ENCODE results near the gene NCKIPSD. TPM values are rescaled to one million over a fixed set of nuclear protein-coding genes. Genes with fewer than 3 reads are reported as not detected.

The NCKIPSD gene
- polyA plus RNA-seq, 1 experiment = 25.4 TPM

DNA sequence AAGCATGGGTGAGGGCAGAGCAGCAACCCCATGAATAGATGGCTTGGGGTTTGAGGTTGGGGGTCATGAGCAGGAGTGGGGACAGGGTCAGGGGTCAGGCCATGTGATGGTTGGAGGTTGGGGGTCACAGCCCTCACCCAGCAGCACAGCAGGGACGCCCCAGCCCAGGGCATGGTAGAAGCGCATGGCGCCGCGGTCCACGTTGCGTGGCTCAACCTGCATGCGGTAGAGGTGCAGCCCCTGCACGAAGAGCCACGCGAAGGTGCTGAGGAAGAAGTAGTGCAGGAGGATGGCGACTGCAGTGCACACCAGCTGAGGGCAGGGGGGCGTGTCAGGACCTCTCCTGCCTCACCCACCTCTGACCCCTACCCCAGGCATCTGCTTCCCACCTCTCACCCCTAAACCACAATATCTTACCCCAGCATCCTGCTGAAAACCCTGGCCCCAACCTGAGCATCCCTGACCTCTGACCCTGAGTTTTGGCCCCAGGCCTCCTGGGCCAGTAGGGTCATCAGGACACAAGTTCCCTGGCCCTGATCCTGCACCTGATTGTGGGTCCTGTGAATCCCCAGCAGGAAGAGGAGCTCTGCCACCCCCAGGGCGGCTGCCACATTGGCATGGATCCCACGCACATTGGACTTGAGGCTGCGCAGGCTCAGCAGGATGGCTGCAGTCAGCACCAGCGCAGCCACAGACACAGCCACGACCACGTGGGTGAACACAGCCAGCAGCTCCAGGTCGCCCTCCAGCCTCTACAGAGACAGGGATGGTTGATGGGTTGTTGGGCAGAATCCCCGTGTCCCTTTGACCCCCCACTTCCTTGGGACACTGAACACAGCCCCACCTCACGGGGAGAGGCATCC, 40.6 kb downstream of the NCKIPSD start:
- TF ChIP-seq, protein P1, sequence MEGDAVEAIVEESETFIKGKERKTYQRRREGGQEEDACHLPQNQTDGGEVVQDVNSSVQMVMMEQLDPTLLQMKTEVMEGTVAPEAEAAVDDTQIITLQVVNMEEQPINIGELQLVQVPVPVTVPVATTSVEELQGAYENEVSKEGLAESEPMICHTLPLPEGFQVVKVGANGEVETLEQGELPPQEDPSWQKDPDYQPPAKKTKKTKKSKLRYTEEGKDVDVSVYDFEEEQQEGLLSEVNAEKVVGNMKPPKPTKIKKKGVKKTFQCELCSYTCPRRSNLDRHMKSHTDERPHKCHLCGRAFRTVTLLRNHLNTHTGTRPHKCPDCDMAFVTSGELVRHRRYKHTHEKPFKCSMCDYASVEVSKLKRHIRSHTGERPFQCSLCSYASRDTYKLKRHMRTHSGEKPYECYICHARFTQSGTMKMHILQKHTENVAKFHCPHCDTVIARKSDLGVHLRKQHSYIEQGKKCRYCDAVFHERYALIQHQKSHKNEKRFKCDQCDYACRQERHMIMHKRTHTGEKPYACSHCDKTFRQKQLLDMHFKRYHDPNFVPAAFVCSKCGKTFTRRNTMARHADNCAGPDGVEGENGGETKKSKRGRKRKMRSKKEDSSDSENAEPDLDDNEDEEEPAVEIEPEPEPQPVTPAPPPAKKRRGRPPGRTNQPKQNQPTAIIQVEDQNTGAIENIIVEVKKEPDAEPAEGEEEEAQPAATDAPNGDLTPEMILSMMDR (IDR thresholded peaks at IDR 0.05; ENCODE audit: low read depth, low read length) = no peak

DNA sequence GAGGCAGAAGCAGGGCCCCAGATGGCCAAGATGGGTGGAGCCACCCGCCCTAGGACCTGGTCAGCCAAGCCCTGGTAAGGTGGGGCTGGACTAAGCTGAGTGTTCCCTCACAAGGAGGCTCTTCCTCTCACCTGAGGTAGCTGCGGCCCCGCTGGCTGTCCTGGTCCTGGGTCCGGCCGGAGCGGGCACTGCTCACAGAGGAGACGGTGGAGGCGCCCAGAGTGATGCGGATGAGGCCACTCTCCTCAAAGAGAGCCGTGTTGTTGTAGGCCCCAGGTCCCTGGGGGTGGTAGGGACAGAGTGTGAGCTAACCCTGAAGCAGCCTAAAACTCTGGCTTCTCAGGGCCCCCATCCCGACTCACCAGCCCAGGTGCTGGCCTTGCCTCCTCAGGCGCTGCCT, 43.1 kb downstream of the NCKIPSD start:
- ChIA-PET CTCF (no interaction called here), POLR2A (no interaction called here)
- H3K27ac ChIP-seq (ENCODE audit: low read depth, low read length) = no peak overlapping the region
- no peak overlapping the region for H3K4me3 ChIP-seq (ENCODE audit: low read depth, low read length)
- peaks cover 10% of the 10 kb centered on the region for H3K27me3 ChIP-seq (ENCODE audit: control insufficient read depth, insufficient read depth, low read length)
- H3K9me3 ChIP-seq (ENCODE audit: control insufficient read depth, insufficient read depth, low read length) = no peaks in the 10 kb centered on the region; the same call in 1 of the 2 replicates
- DNase-seq (ENCODE audit: low read depth, low spot score) = no peak
- TF ChIP-seq, protein P1 (IDR thresholded peaks at IDR 0.05; ENCODE audit: low read depth, low read length) = no peak

More for the DNA sequence above, 40.6 kb downstream of the NCKIPSD start:
- CTCF ChIA-PET = interaction anchor here (0.6 to 1.7 kb wide), 2 partner anchors 9 to 27 kb away, joined by 3 to 8 read pairs; partner anchors contain the start of gene SLC26A6
- no peak for DNase-seq (ENCODE audit: low read depth, low spot score)
- POLR2A ChIA-PET = no interaction called here
- Histone ChIP-seq H3K4me3 (ENCODE audit: low read depth, low read length) (no peak overlapping the region), H3K9me3 (ENCODE audit: control insufficient read depth, insufficient read depth, low read length) (no peaks in the 10 kb centered on the region), H3K27ac (ENCODE audit: low read depth, low read length) (no peak overlapping the region), H3K27me3 (ENCODE audit: control insufficient read depth, insufficient read depth, low read length) (peaks cover 7% of the 10 kb centered on the region)

DNA sequence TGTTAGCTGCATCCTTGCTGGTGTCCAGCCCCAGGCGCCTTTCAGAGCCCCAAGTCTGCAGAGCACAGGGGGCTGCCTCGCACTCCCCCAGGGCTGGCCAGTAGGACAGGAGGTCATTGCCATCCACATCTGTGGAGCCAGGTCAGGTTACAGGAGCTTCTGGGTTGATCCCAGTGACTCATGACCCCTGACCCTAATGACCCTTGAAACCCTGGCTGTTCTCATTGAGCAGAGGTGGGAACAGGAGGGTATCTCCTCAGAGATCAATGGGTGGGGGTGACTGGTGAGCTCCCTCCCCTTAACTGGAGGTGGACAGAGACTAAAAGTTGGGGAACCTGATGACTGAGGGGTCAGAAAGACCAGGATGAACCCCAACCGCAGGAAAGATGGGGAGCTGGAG, 44.3 kb downstream of the NCKIPSD start:
- POLR2A ChIA-PET = no interaction called here
- DNase-seq (ENCODE audit: low read depth, low spot score) = no peak
- Histone ChIP-seq H3K4me3 (ENCODE audit: low read depth, low read length) (no peak overlapping the region), H3K9me3 (ENCODE audit: control insufficient read depth, insufficient read depth, low read length) (no peaks in the 10 kb centered on the region; the same call in 1 of the 2 replicates), H3K27me3 (ENCODE audit: control insufficient read depth, insufficient read depth, low read length) (peaks cover 10% of the 10 kb centered on the region), H3K27ac (ENCODE audit: low read depth, low read length) (no peak overlapping the region)
- TF ChIP-seq, protein P1 (IDR thresholded peaks at IDR 0.05; ENCODE audit: low read depth, low read length) = no peak
- CTCF ChIA-PET = no interaction called here

DNA sequence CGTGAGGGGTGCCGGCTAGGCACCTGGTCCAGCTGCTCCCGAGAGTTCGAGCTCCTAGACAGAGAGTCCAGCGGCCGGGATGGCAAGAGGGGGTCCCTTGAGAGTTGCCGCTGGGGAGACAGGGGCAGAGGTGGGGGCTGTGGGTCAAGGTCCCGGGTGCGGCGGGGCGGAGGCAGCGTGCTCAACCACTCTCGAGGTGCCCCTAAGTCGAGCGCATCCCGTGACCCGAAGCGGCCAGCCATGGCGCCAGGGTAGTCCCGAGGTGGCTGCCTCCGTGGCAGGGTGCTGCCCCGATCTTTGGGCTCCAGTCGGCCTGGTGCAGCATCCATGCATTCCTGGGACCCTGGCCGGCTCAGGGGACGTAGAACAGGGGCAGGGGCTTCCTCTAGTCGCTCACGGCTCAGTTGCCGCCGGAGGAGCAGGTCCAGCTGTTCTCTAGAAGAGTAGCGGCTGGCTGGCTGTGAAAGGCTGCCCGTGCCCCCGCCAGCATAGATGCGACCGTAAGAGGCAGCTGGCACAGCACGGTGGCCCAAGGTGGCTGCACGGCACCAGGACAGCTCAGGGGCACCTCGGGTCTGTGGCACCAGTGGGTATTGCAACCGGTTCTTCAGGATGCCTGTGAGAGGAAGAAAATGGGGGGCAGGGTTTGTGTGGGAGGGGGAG, 45.6 kb downstream of the NCKIPSD start:
- H3K27ac ChIP-seq (ENCODE audit: low read depth, low read length) = no peak overlapping the region
- CTCF ChIA-PET = no interaction called here
- peaks cover under 1% of the 10 kb centered on the region; the same call in 1 of the 2 replicates for H3K9me3 ChIP-seq (ENCODE audit: control insufficient read depth, insufficient read depth, low read length)
- TF ChIP-seq, protein P1 (IDR thresholded peaks at IDR 0.05; ENCODE audit: low read depth, low read length) = no peak
- no peak for DNase-seq (ENCODE audit: low read depth, low spot score)
- H3K4me3 ChIP-seq (ENCODE audit: low read depth, low read length) = no peak overlapping the region
- H3K27me3 ChIP-seq (ENCODE audit: control insufficient read depth, insufficient read depth, low read length) = peaks cover 10% of the 10 kb centered on the region
- POLR2A ChIA-PET = interaction anchor here (0.6 kb wide), 1 partner anchor 21 kb away, joined by 3 read pairs; no protein-coding TSS in a partner anchor

DNA sequence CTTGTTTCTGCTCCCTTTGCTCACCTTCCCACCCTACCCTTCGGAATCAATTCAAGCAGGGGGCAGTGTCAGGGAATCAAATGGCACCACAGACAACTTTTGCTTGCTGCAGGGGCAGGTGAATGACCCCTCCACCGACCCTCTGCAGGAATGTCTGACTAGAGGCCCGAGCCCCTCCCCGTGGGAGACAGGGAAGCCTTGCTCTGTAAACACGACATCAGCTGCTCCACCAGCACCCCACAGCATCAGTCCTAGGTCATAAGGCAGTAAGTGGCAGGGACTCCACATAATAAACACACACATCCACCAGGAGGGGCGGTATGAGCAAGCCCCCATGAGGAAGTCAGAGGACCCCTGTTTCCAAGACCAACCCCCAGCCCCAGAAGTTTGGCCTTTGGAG, 48.4 kb downstream of the NCKIPSD start:
- ChIA-PET CTCF (no interaction called here), POLR2A (interaction anchor here (0.6 kb wide), 1 partner anchor 35 kb away, joined by 3 read pairs; no protein-coding TSS in a partner anchor)
- TF ChIP-seq, protein P1 (IDR thresholded peaks at IDR 0.05; ENCODE audit: low read depth, low read length) = no peak

More for the DNA sequence above, 48.4 kb downstream of the NCKIPSD start:
- peaks cover 3% of the 10 kb centered on the region; the same call in 1 of the 2 replicates for H3K9me3 ChIP-seq (ENCODE audit: control insufficient read depth, insufficient read depth, low read length)
- no peak overlapping the region for H3K27ac ChIP-seq (ENCODE audit: low read depth, low read length)
- peaks cover 6% of the 10 kb centered on the region for H3K27me3 ChIP-seq (ENCODE audit: control insufficient read depth, insufficient read depth, low read length)
- no peak overlapping the region for H3K4me3 ChIP-seq (ENCODE audit: low read depth, low read length)
- DNase-seq (ENCODE audit: low read depth, low spot score) = no peak
